Glomerular visceral epithelial cell (primary cell): ENCODE results near the gene RNFT2.

Source experiments
- DNase-seq: peaks from one replicate; pipeline ENCODE4 v3.0.0-alpha.2; 2016; ENCODE audit errors: extremely low spot score

The RNFT2 gene

GRCh38 chr12:116737774-116738657 lies at the start of gene RNFT2, which contains the start of gene SPRING1:
RNFT2 (plus strand) TSS chr12:116738315; CDS start chr12:116740498, 2,183 bp downstream.
SPRING1 (minus strand) TSS chr12:116738069; CDS start chr12:116737900, 169 bp downstream.
- DNase-seq = peak; percentile 100

GRCh38 chr12:116689521-116689920 lies 48.6 kb upstream of the RNFT2 start:
- DNase-seq = no peak

GRCh38 chr12:116689979-116690744 lies 48.0 kb upstream of the RNFT2 start:
- DNase-seq = no peak

- DNase-seq = no peak
These were observed 46.9 kb upstream of the RNFT2 start for GRCh38 chr12:116691205-116691604.

- DNase-seq = no peak
These were observed 46.5 kb upstream of the RNFT2 start for GRCh38 chr12:116691636-116692035.

- DNase-seq = no peak
These were observed 45.5 kb upstream of the RNFT2 start for GRCh38 chr12:116692605-116693004.

GRCh38 chr12:116693286-116694227 lies 44.6 kb upstream of the RNFT2 start:
- no peak for DNase-seq

GRCh38 chr12:116694653-116695463 lies 43.3 kb upstream of the RNFT2 start:
- DNase-seq = no peak

- DNase-seq = no peak
These were observed 42.7 kb upstream of the RNFT2 start for GRCh38 chr12:116695464-116695725.

GRCh38 chr12:116697305-116697704 lies 40.8 kb upstream of the RNFT2 start:
- DNase-seq = no peak

GRCh38 chr12:116697716-116698115 lies 40.4 kb upstream of the RNFT2 start:
- no peak for DNase-seq

- no peak for DNase-seq
These were observed 40.0 kb upstream of the RNFT2 start for GRCh38 chr12:116698116-116698515.

- DNase-seq = no peak
These were observed 39.5 kb upstream of the RNFT2 start for GRCh38 chr12:116698554-116699075.

- DNase-seq = no peak
These were observed 38.0 kb upstream of the RNFT2 start for GRCh38 chr12:116700066-116700465.

- no peak for DNase-seq
These were observed 36.7 kb upstream of the RNFT2 start for GRCh38 chr12:116701432-116701831.

GRCh38 chr12:116703214-116703795 lies 34.8 kb upstream of the RNFT2 start:
- peak; percentile 60 for DNase-seq

- DNase-seq = no peak
These were observed 30.4 kb upstream of the RNFT2 start for GRCh38 chr12:116707751-116708150.

GRCh38 chr12:116708826-116709756 lies 29.0 kb upstream of the RNFT2 start:
- DNase-seq = peak; percentile 54

GRCh38 chr12:116709768-116710167 lies 28.3 kb upstream of the RNFT2 start:
- no peak for DNase-seq
